HepG2 (cell line): ENCODE measurements around the gene MRPL38. TPM values are rescaled to one million over a fixed set of nuclear protein-coding genes. Genes with fewer than 3 reads are reported as not detected.

Experiments used
- AGO1 ChIP-seq: fragments of 200-400 bp; formaldehyde crosslinking; IDR thresholded peaks from 2 replicates; pipeline ENCODE4 v1.6.1; 2017; ENCODE audit warnings: mild to moderate bottlenecking, low read depth, low read length, moderate library complexity; ENCODE audit not compliant: poor library complexity, severe bottlenecking
- ATF7 ChIP-seq, 2 experiments: fragments of 450-650 bp in 1 of 2; sonication (generic) in 1 of 2; formaldehyde crosslinking in 1 of 2; IDR thresholded peaks; 2 replicates each; pipeline versions ENCODE4 v1.4.0 to v1.6.1; 2016 to 2020; ENCODE audit warnings: antibody characterized with exemption in 1 of 2, mild to moderate bottlenecking in 1 of 2, missing genetic modification reagents in 1 of 2
- CREBL2 ChIP-seq: sonication (generic); formaldehyde crosslinking; IDR thresholded peaks from 2 replicates; pipeline ENCODE4 v1.8.1; 2023; ENCODE audit warnings: missing genetic modification reagents, mild to moderate bottlenecking, borderline replicate concordance
- FOXO1 ChIP-seq: sonication (generic); formaldehyde crosslinking; IDR thresholded peaks from 2 replicates; pipeline ENCODE4 v1.4.0; 2020; ENCODE audit warnings: missing genetic modification reagents
- FOXP1 ChIP-seq, 2 experiments: fragments of 450-650 bp in 1 of 2; IDR thresholded peaks; 2 replicates each; pipeline ENCODE4 v1.6.1; 2017 to 2018; ENCODE audit warnings: antibody characterized with exemption in 1 of 2
- HNRNPUL1 ChIP-seq: fragments of 200-400 bp; formaldehyde crosslinking; IDR thresholded peaks from 2 replicates; pipeline ENCODE4 v1.6.1; 2017; ENCODE audit warnings: low read depth, mild to moderate bottlenecking, low read length, moderate library complexity
- JARID2 ChIP-seq: sonication (generic); formaldehyde crosslinking; IDR thresholded peaks from 2 replicates; pipeline ENCODE4 v1.8.1; 2023; ENCODE audit warnings: missing genetic modification reagents, inconsistent platforms; ENCODE audit not compliant: insufficient replicate concordance
- MED1 ChIP-seq: sonication (generic); formaldehyde crosslinking; IDR thresholded peaks from 2 replicates; pipeline ENCODE4 v1.4.0; 2020; ENCODE audit warnings: missing genetic modification reagents
- NCOA2 ChIP-seq: sonication (generic); formaldehyde crosslinking; IDR thresholded peaks from 2 replicates; pipeline ENCODE4 v1.8.0; 2022; ENCODE audit warnings: inconsistent platforms
- PAXIP1 ChIP-seq: sonication (generic); formaldehyde crosslinking; conservative IDR thresholded peaks from 2 replicates; pipeline ENCODE4 v1.4.0; 2020; ENCODE audit warnings: mild to moderate bottlenecking, missing genetic modification reagents, moderate library complexity
- RAD51 ChIP-seq: fragments of 450-650 bp; IDR thresholded peaks from 2 replicates; pipeline ENCODE4 v1.6.1; 2016; ENCODE audit warnings: borderline replicate concordance
- RARG ChIP-seq: sonication (generic); formaldehyde crosslinking; IDR thresholded peaks from 2 replicates; pipeline ENCODE4 v1.4.0; 2020; ENCODE audit warnings: low read depth, mild to moderate bottlenecking, missing genetic modification reagents
- SOX5 ChIP-seq: IDR thresholded peaks from 2 replicates; pipeline ENCODE4 v1.6.1; 2016; ENCODE audit warnings: borderline replicate concordance
- THAP11 ChIP-seq: IDR thresholded peaks from 2 replicates; pipeline ENCODE4 v1.6.1; 2016; ENCODE audit warnings: missing biosample characterization, missing genetic modification reagents
- YEATS4 ChIP-seq: sonication (generic); formaldehyde crosslinking; IDR thresholded peaks from 2 replicates; pipeline ENCODE4 v1.4.0; 2020; ENCODE audit warnings: missing genetic modification reagents, borderline replicate concordance
- ZBTB33 ChIP-seq: sonication (generic); formaldehyde crosslinking; IDR thresholded peaks from 2 replicates; pipeline ENCODE4 v1.4.0; 2020; ENCODE audit warnings: missing genetic modification reagents
- ZEB1 ChIP-seq: IDR thresholded peaks from 2 replicates; pipeline ENCODE4 v1.6.1; 2012; ENCODE audit warnings: mild to moderate bottlenecking, low read depth, inconsistent platforms; ENCODE audit not compliant: insufficient replicate concordance
- ZNF230 ChIP-seq: sonication (generic); formaldehyde crosslinking; IDR thresholded peaks from 2 replicates; pipeline ENCODE4 v1.4.0; 2020; ENCODE audit warnings: mild to moderate bottlenecking, missing genetic modification reagents
- ZNF563 ChIP-seq: sonication (generic); formaldehyde crosslinking; IDR thresholded peaks from 2 replicates; pipeline ENCODE4 v1.8.0; 2022; ENCODE audit warnings: mild to moderate bottlenecking, moderate library complexity, missing genetic modification reagents
- ZNF703 ChIP-seq: sonication (generic); formaldehyde crosslinking; IDR thresholded peaks from 2 replicates; pipeline ENCODE4 v1.5.1; 2020; ENCODE audit warnings: missing genetic modification reagents, mild to moderate bottlenecking, moderate library complexity, borderline replicate concordance
- ZNF761 ChIP-seq: sonication (generic); formaldehyde crosslinking; conservative IDR thresholded peaks from 2 replicates; pipeline ENCODE4 v1.4.0; 2020; ENCODE audit warnings: mild to moderate bottlenecking, missing genetic modification reagents
- ZNF777 ChIP-seq: sonication (generic); formaldehyde crosslinking; IDR thresholded peaks from 2 replicates; pipeline ENCODE4 v1.4.0; 2020; ENCODE audit warnings: missing genetic modification reagents
- ZNF784 ChIP-seq: sonication (generic); formaldehyde crosslinking; IDR thresholded peaks from 2 replicates; pipeline ENCODE4 v1.5.1; 2020; ENCODE audit warnings: missing genetic modification reagents, mild to moderate bottlenecking, borderline replicate concordance
- polyA plus RNA-seq, 8 experiments: library from polyadenylated mRNA; depleted of rRNA in 3 of 8; stranded (reverse) in 7 of 8; unstranded in 1 of 8; fragments of >200 nt; fragmentation: Illumina TruSeq in 4 of 8; extraction: Trizol in 4 of 8; gene quantifications; 2 replicates each; pipeline versions ENCODE4 v1.2.1 to v1.2.3, GENCODE V29; 2011 to 2016; ENCODE audit warnings: low read depth in 4 of 8, missing spikeins in 1 of 8, mixed read lengths in 1 of 8; ENCODE audit not compliant: insufficient read depth in 1 of 8
- total RNA-seq, 5 experiments: library from RNA; depleted of rRNA; stranded (reverse); fragments of >200 nt; fragmentation: Illumina TruSeq; extraction: Trizol; gene quantifications; 2 replicates each; pipeline ENCODE4 v1.2.3, GENCODE V29; 2016; ENCODE audit warnings: low read depth in 1 of 5

Gene MRPL38
- total and polyA plus RNA-seq, 2 of the 13 experiments (the other 11 are each of a cell fraction or from before 2014, with no cell fraction given) = 83.7 to 125 TPM

- TF ChIP-seq PAXIP1 (0 out of 2 replicates have a peak, but pooled peaks have one; percentile 16), ZBTB33 (CRISPR knock-in tag) (no peak), ZEB1 (no peak), RARG (CRISPR knock-in tag) (no peak), ZNF703 (CRISPR knock-in tag) (no peak), ZNF777 (peak; percentile 1; the same call in 1 of the 2 replicates), HNRNPUL1 (no peak), ZNF761 (CRISPR knock-in tag) (peak; percentile 76; the same call in 1 of the 2 replicates), AGO1 (peak; percentile 1), ZNF784 (CRISPR knock-in tag) (0 out of 2 replicates have a peak, but pooled peaks have one; percentile 43), FOXP1 (IDR thresholded peaks at IDR 0.05) (no peak), FOXP1 (CRISPR knock-in tag; IDR thresholded peaks at IDR 0.05) (no peak), ZNF563 (CRISPR knock-in tag) (0 out of 2 replicates have a peak, but pooled peaks have one; percentile 37), SOX5 (CRISPR knock-in tag) (no peak), JARID2 (CRISPR knock-in tag) (no peak), CREBL2 (CRISPR knock-in tag) (no peak), THAP11 (no peak), RAD51 (no peak), NCOA2 (CRISPR knock-in tag) (0 out of 2 replicates have a peak, but pooled peaks have one; percentile 14), YEATS4 (peak; percentile 16; the same call in 1 of the 2 replicates), FOXO1 (0 out of 2 replicates have a peak, but pooled peaks have one; percentile 2), ZNF230 (CRISPR knock-in tag) (no peak), MED1 (CRISPR knock-in tag) (no peak), ATF7 (IDR thresholded peaks at IDR 0.05) (no peak), ATF7 (CRISPR knock-in tag; IDR thresholded peaks at IDR 0.05) (0 out of 2 replicates have a peak, but pooled peaks have one; percentile 18)
Observed at GRCh38 chr17:75893305-75894048, 11.2 kb downstream of the MRPL38 start (continued).
